ENCODE measurements around the gene PPDPF. TPM values are rescaled to one million over a fixed set of nuclear protein-coding genes. Genes with fewer than 3 reads are reported as not detected.

Gene PPDPF
- total and polyA plus RNA-seq, 4 donors = 176 to 386 (median 275) TPM

DNA sequence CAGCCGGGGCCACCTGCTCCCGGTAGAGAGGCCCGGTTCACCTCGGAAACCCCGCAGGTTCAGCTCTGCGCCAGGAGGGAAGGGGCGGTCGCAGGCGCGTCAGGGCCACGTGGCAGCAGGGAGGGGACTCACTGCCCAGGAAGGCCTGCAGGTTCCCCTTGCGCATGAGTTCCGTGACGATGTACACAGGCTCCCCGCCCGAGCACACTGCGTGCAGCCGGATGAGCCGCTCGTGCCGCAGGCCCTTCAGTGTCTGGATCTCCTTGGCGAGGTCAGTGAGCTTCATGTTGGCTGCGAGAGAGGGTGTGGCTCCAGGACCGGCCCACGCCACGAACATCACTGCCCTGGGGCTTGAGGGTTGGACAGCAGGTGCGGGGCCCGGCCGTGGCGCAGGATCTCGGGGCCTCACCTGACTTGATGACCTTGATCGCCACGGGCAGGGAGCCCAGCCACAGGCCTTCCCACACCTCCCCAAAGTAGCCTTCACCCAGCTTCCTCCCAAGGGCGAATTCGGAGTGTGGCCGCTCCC, 21.5 kb downstream of the PPDPF start:
- no peaks in the 10 kb centered on the region for H3K36me3 ChIP-seq (ENCODE audit: control insufficient read depth in 1 of 2, insufficient read depth in 2 of 2, low read length in 1 of 2)
- ATAC-seq (ENCODE audit: low FRiP score) (no peak), DNase-seq (no peak)
- H3K4me3 ChIP-seq (ENCODE audit: low read length in 2 of 2) = no peak overlapping the region
- H3K9me3 ChIP-seq (ENCODE audit: control insufficient read depth, low read length) = no peaks in the 10 kb centered on the region
- H3K4me1 ChIP-seq (ENCODE audit: control insufficient read depth in 1 of 2, insufficient read depth in 2 of 2, low read length in 2 of 2) = no peaks in the 10 kb centered on the region
- no peak overlapping the region for H3K27ac ChIP-seq (ENCODE audit: low read depth in 1 of 2, low read length in 2 of 2)
- 86 to 90% methylated on average over 36 of the region's 36 CpGs for WGBS, 2 donors
- intact Hi-C loops (cut with DNase I) = no loop called here
- no peaks in the 10 kb centered on the region for H3K27me3 ChIP-seq (ENCODE audit: control insufficient read depth in 1 of 2, insufficient read depth in 2 of 2, low read length in 1 of 2)

GRCh38 chr20:63542696-63543095, 22.1 kb downstream of the PPDPF start:
- H3K4me1 ChIP-seq (ENCODE audit: control insufficient read depth in 1 of 2, insufficient read depth in 2 of 2, low read length in 2 of 2) = no peaks in the 10 kb centered on the region
- intact Hi-C loops (cut with DNase I) = no loop called here
- 82 to 87% methylated on average over 10 of the region's 10 CpGs for WGBS, 2 donors
- no peak overlapping the region for H3K4me3 ChIP-seq (ENCODE audit: low read length in 2 of 2)
- H3K36me3 ChIP-seq (ENCODE audit: control insufficient read depth in 1 of 2, insufficient read depth in 2 of 2, low read length in 1 of 2) = no peaks in the 10 kb centered on the region
- DNase-seq (no peak), ATAC-seq (ENCODE audit: low FRiP score) (no peak)
- H3K9me3 ChIP-seq (ENCODE audit: control insufficient read depth, low read length) = no peaks in the 10 kb centered on the region
- no peaks in the 10 kb centered on the region for H3K27me3 ChIP-seq (ENCODE audit: control insufficient read depth in 1 of 2, insufficient read depth in 2 of 2, low read length in 1 of 2)
- no peak overlapping the region for H3K27ac ChIP-seq (ENCODE audit: low read depth in 1 of 2, low read length in 2 of 2)

DNA sequence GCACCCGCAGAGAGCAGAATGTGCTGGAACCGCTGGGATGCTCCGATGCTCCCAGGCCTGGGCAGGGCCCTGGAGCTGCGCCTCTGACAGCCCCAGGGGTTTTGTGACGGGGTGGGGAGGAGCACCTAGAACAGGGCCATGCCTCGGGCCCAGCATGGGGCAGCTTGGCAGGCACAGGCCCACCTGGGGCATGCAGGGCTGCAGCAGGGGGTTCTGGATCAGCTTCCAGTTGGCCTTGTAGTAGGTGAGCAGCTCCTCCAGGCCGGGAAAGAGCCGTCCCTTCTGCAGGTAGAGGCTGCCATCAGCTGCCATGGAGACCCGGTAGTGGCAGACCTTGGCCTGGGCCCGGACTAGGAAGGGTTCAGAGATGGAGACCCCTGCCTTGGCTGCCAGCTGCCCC, 22.6 kb downstream of the PPDPF start:
- Histone ChIP-seq H3K27ac (ENCODE audit: low read depth in 1 of 2, low read length in 2 of 2) (no peak overlapping the region), H3K27me3 (ENCODE audit: control insufficient read depth in 1 of 2, insufficient read depth in 2 of 2, low read length in 1 of 2) (no peaks in the 10 kb centered on the region), H3K4me3 (ENCODE audit: low read length in 2 of 2) (no peak overlapping the region), H3K4me1 (ENCODE audit: control insufficient read depth in 1 of 2, insufficient read depth in 2 of 2, low read length in 2 of 2) (no peaks in the 10 kb centered on the region), H3K9me3 (ENCODE audit: control insufficient read depth, low read length) (no peaks in the 10 kb centered on the region), H3K36me3 (ENCODE audit: control insufficient read depth in 1 of 2, insufficient read depth in 2 of 2, low read length in 1 of 2) (no peaks in the 10 kb centered on the region)
- intact Hi-C loops (cut with DNase I) = no loop called here
- no peak for ATAC-seq (ENCODE audit: low FRiP score)
- WGBS, 2 donors = 90 to 91% methylated on average over 10 of the region's 10 CpGs
- DNase-seq = no peak

DNA sequence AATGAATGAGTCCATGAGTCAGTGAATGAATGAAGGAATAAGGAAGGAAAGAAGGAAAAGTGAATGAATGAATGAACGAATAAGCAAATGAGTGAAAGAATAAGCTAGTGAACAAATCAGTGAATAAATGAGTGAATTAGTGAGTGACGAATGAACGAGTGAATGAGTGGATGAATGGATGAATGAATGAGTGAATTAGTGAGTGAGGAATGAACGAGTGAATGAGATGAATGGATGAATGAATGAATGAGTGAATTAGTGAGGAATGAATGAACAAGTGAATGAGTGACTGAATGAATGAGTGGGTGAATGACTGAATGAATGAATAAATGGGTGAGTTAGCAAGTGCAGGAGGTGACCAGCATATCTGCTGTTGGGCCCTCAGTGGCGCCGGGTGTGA, 23.2 kb downstream of the PPDPF start:
- 85 to 87% methylated on average over 6 of the region's 6 CpGs for WGBS, 2 donors
- no peak for ATAC-seq (ENCODE audit: low FRiP score)
- H3K4me1 ChIP-seq (ENCODE audit: control insufficient read depth in 1 of 2, insufficient read depth in 2 of 2, low read length in 2 of 2) = no peaks in the 10 kb centered on the region

DNA sequence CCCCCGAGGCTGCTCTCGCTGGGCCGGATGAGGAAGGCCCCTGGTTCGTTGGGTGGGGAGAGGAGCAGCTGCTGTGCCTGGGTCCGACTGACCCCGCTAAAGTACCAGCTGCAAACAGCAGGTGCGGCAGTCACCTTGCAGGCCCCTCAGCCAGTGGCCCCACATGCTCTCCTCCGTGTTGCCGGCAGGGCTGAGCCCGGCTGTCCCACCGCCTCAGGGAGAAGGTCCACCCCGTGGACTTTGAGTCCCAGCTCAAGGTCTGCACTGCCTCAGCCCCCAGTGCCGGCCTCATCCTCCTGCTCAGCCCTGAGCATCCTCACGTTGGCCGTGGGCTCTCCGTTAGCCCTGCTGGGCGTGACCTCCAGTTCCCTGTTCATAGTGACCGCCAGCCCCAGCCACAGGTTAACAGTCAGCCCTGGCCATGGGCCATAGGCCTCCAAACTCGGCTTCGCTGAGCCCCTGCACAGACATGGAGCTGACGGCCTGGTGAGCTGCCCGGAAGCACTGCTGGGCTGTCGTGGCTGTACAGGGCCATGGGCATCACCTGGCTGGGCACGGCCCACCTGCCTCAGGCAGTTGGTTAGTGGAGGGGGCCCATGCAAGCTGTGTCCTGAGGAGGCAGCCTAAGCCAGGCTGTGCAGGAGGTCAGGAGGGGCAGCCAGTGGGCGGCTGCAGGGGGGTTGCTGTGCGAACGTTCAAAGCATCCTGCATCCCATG, 23.8 kb downstream of the PPDPF start:
- no peak overlapping the region for H3K4me3 ChIP-seq (ENCODE audit: low read length in 2 of 2)
- H3K36me3 ChIP-seq (ENCODE audit: control insufficient read depth in 1 of 2, insufficient read depth in 2 of 2, low read length in 1 of 2) = no peaks in the 10 kb centered on the region
- intact Hi-C loops (cut with DNase I) = no loop called here
- no peak overlapping the region for H3K27ac ChIP-seq (ENCODE audit: low read depth in 1 of 2, low read length in 2 of 2)
- WGBS, 2 donors = 68 to 72% methylated on average over 27 of the region's 27 CpGs
- no peaks in the 10 kb centered on the region for H3K9me3 ChIP-seq (ENCODE audit: control insufficient read depth, low read length)
- DNase-seq = no peak
- no peaks in the 10 kb centered on the region for H3K4me1 ChIP-seq (ENCODE audit: control insufficient read depth in 1 of 2, insufficient read depth in 2 of 2, low read length in 2 of 2)
- ATAC-seq (ENCODE audit: low FRiP score) = no peak
- no peaks in the 10 kb centered on the region for H3K27me3 ChIP-seq (ENCODE audit: control insufficient read depth in 1 of 2, insufficient read depth in 2 of 2, low read length in 1 of 2)

More for the DNA sequence above, 23.2 kb downstream of the PPDPF start:
- Histone ChIP-seq H3K36me3 (ENCODE audit: control insufficient read depth in 1 of 2, insufficient read depth in 2 of 2, low read length in 1 of 2) (no peaks in the 10 kb centered on the region), H3K27ac (ENCODE audit: low read depth in 1 of 2, low read length in 2 of 2) (no peak overlapping the region), H3K4me3 (ENCODE audit: low read length in 2 of 2) (no peak overlapping the region), H3K27me3 (ENCODE audit: control insufficient read depth in 1 of 2, insufficient read depth in 2 of 2, low read length in 1 of 2) (no peaks in the 10 kb centered on the region), H3K9me3 (ENCODE audit: control insufficient read depth, low read length) (no peaks in the 10 kb centered on the region)
- intact Hi-C loops (cut with DNase I) = no loop called here
- no peak for DNase-seq

GRCh38 chr20:63544958-63545516, 24.5 kb downstream of the PPDPF start:
- no peak overlapping the region for H3K4me3 ChIP-seq (ENCODE audit: low read length in 2 of 2)
- no peaks in the 10 kb centered on the region for H3K9me3 ChIP-seq (ENCODE audit: control insufficient read depth, low read length)
- intact Hi-C loops (cut with DNase I) = no loop called here
- WGBS, 2 donors = 72 to 77% methylated on average over 19 of the region's 19 CpGs
- H3K36me3 ChIP-seq (ENCODE audit: control insufficient read depth in 1 of 2, insufficient read depth in 2 of 2, low read length in 1 of 2) = no peaks in the 10 kb centered on the region
- ATAC-seq (ENCODE audit: low FRiP score) (no peak), DNase-seq (no peak)
- H3K27me3 ChIP-seq (ENCODE audit: control insufficient read depth in 1 of 2, insufficient read depth in 2 of 2, low read length in 1 of 2) = no peaks in the 10 kb centered on the region
- no peak overlapping the region for H3K27ac ChIP-seq (ENCODE audit: low read depth in 1 of 2, low read length in 2 of 2)
- no peaks in the 10 kb centered on the region for H3K4me1 ChIP-seq (ENCODE audit: control insufficient read depth in 1 of 2, insufficient read depth in 2 of 2, low read length in 2 of 2)

DNA sequence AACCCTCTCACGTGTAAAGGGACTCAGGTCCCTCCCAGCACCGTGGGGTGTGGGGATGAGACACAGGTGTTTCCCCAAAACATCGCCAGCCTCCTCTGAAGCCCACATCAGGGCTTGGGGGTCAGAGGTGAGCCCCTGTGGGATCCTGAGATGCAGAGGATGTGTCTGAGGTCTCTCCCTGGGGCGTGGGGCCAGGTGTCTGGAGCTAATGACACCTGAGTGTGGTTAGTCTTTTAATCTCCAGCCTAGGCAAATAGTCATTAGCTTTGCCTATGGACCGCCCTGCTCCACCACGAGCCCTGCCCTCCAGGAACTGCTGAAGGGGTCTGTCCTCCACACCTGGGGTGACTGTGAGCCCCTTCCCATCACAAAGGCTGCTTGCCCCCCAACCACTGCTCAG, 25.2 kb downstream of the PPDPF start:
- H3K4me1 ChIP-seq (ENCODE audit: control insufficient read depth in 1 of 2, insufficient read depth in 2 of 2, low read length in 2 of 2) = no peaks in the 10 kb centered on the region
- no peaks in the 10 kb centered on the region for H3K27me3 ChIP-seq (ENCODE audit: control insufficient read depth in 1 of 2, insufficient read depth in 2 of 2, low read length in 1 of 2)
- WGBS, 2 donors = 64 to 69% methylated on average over 6 of the region's 6 CpGs
- no peaks in the 10 kb centered on the region for H3K36me3 ChIP-seq (ENCODE audit: control insufficient read depth in 1 of 2, insufficient read depth in 2 of 2, low read length in 1 of 2)
- no peak overlapping the region for H3K27ac ChIP-seq (ENCODE audit: low read depth in 1 of 2, low read length in 2 of 2)
- no peaks in the 10 kb centered on the region for H3K9me3 ChIP-seq (ENCODE audit: control insufficient read depth, low read length)
- no peak overlapping the region for H3K4me3 ChIP-seq (ENCODE audit: low read length in 2 of 2)
- intact Hi-C loops (cut with DNase I) = no loop called here
- DNase-seq (no peak), ATAC-seq (ENCODE audit: low FRiP score) (no peak)

DNA sequence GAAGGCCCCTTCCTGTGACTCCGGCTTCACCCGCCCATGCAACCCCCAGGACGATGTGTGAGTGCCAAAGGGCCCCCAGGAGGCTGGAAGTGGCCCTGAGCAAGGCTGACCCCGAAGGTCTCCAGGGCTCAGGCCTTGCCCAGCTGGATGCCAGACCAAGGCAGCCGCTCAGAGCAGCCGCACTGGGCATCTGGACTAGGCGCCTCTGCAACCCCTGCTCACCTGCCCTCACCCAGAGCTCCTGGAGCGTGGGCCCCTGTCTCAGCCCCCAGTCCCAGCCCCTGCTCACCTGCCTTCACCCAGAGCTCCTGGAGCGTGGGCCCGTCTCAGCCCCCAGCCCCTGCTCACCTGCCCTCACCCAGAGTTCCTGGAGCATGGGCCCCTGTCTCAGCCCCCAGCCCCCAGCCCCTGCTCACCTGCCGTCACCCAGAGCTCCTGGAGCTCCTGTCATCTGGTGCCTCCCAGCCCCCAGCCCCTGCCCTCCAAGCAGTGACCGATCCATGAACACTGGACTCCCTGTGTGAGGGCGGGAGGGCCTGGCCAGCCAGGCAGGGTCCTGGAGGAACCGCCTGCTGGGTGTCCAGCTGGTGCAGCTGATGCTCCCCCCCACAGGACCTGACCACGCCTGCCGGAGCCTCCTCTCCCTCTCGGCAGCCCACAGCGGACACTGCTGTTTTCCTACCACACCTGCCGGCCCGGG, 25.8 kb downstream of the PPDPF start:
- no peak for ATAC-seq (ENCODE audit: low FRiP score)
- H3K9me3 ChIP-seq (ENCODE audit: control insufficient read depth, low read length) = no peaks in the 10 kb centered on the region
- H3K36me3 ChIP-seq (ENCODE audit: control insufficient read depth in 1 of 2, insufficient read depth in 2 of 2, low read length in 1 of 2) = no peaks in the 10 kb centered on the region
- H3K4me3 ChIP-seq (ENCODE audit: low read length in 2 of 2) = no peak overlapping the region
- no peak for DNase-seq
- H3K27ac ChIP-seq (ENCODE audit: low read depth in 1 of 2, low read length in 2 of 2) = no peak overlapping the region
- intact Hi-C loops (cut with DNase I) = no loop called here
- no peaks in the 10 kb centered on the region for H3K4me1 ChIP-seq (ENCODE audit: control insufficient read depth in 1 of 2, insufficient read depth in 2 of 2, low read length in 2 of 2)
- 74 to 76% methylated on average over 19 to 20 of the region's 20 CpGs for WGBS, 2 donors
- H3K27me3 ChIP-seq (ENCODE audit: control insufficient read depth in 1 of 2, insufficient read depth in 2 of 2, low read length in 1 of 2) = no peaks in the 10 kb centered on the region
